A549 (cell line): Measurements from ENCODE around the gene GALNT3. TPM values are rescaled to one million over a fixed set of nuclear protein-coding genes. Genes with fewer than 3 reads are reported as not detected.

Source experiments
- ATAC-seq, 2 experiments: fragments of 200-7000 bp in 1 of 2; fragments of >200 bp in 1 of 2; cut with Nextera tagmentation in 1 of 2; cut with Tn5 transposase in 1 of 2; 3 replicates each; pipeline versions ENCODE4 v1.8.0 to v1.9.1; 2018 to 2020; ENCODE audit warnings: mild to moderate bottlenecking in 1 of 2, moderate library complexity in 1 of 2
- CTCF ChIA-PET: fragments of 300-600 bp; sonication (Branson Sonifier 250); formaldehyde crosslinking; extraction: SDS; loops from one replicate; lab custom pipeline; 2021; ENCODE audit warnings: antibody characterized with exemption, inconsistent platforms; lab: Yijun Ruan, JAX
- POLR2A ChIA-PET: fragments of 350-600 bp; formaldehyde crosslinking; extraction: SDS; loops from one replicate; lab custom pipeline; 2021; ENCODE audit warnings: antibody characterized with exemption, inconsistent platforms; lab: Yijun Ruan, JAX
- DNase-seq, 2 experiments: peaks; one replicate each; pipeline versions ENCODE4 v3.0.0 to v3.0.0-alpha.2; 2011 to 2016; ENCODE audit warnings: low read depth in 1 of 2, low spot score in 1 of 2
- FAIRE-seq: peaks from 2 replicates; lab custom pipeline; 2011; peaks lifted over from hg19 to GRCh38; lab: Jason Lieb, UNC
- H3K27ac ChIP-seq, 2 experiments: fragments of >200 bp; sonication (Bioruptor Twin); formaldehyde crosslinking; 3 replicates each; pipeline ENCODE4 v1.5.1; 2016 to 2017
- H3K4me1 ChIP-seq: fragments of >200 bp; sonication (Bioruptor Twin); formaldehyde crosslinking; 3 replicates; pipeline ENCODE4 v1.6.1; 2016
- H3K4me2 ChIP-seq: fragments of >200 bp; sonication (Bioruptor Twin); formaldehyde crosslinking; 3 replicates; pipeline ENCODE4 v1.6.1; 2016
- H3K4me3 ChIP-seq: fragments of >200 bp; sonication (Bioruptor Twin); formaldehyde crosslinking; 3 replicates; pipeline ENCODE4 v1.5.1; 2016
- H3K9me3 ChIP-seq: fragments of >200 bp; sonication (Bioruptor Twin); formaldehyde crosslinking; 3 replicates; pipeline ENCODE4 v1.6.1; 2016
- BCL3 ChIP-seq: fragments of >200 bp; sonication (Bioruptor Twin); formaldehyde crosslinking; IDR thresholded peaks from 3 replicates; pipeline ENCODE4 v1.6.1; 2016
- BHLHE40 ChIP-seq: IDR thresholded peaks from 2 replicates; pipeline ENCODE4 v1.6.1; 2012; ENCODE audit warnings: low read depth, low read length, inconsistent platforms
- CBX2 ChIP-seq: fragments of 200-600 bp; sonication (generic); IDR thresholded peaks from 2 replicates; pipeline ENCODE4 v1.6.1; 2016; ENCODE audit warnings: low read depth, mild to moderate bottlenecking, borderline replicate concordance
- CHD4 ChIP-seq: fragments of 200-600 bp; sonication (generic); IDR thresholded peaks from 2 replicates; pipeline ENCODE4 v1.6.1; 2016; ENCODE audit warnings: antibody characterized with exemption, mild to moderate bottlenecking, borderline replicate concordance
- E2F6 ChIP-seq: IDR thresholded peaks from 2 replicates; pipeline ENCODE4 v1.6.1; 2012; ENCODE audit warnings: low read depth, borderline replicate concordance
- EHMT2 ChIP-seq: fragments of 200-600 bp; sonication (generic); IDR thresholded peaks from 2 replicates; pipeline ENCODE4 v1.6.1; 2016; ENCODE audit warnings: antibody characterized with exemption, low read depth, mild to moderate bottlenecking, moderate library complexity
- ESRRA ChIP-seq: fragments of 150-350 bp; IDR thresholded peaks from 2 replicates; pipeline ENCODE4 v1.6.1; 2014; ENCODE audit warnings: mild to moderate bottlenecking, low read length, borderline replicate concordance
- FOSL2 ChIP-seq, 2 experiments: fragments of 450-650 bp in 1 of 2; fragments of >200 bp in 1 of 2; sonication (Bioruptor Twin) in 1 of 2; formaldehyde crosslinking; IDR thresholded peaks; 2 replicates each; pipeline versions ENCODE4 v1.5.0 to v1.6.1; 2016 to 2020; ENCODE audit warnings: mild to moderate bottlenecking in 1 of 2, moderate library complexity in 1 of 2
- HEYL ChIP-seq: fragments of 250-450 bp; sonication (Bioruptor Pico); IDR thresholded peaks from 2 replicates; pipeline ENCODE4 v1.8.0; 2021; ENCODE audit warnings: mild to moderate bottlenecking, moderate library complexity
- HOXA7 ChIP-seq: fragments of 250-450 bp; sonication (Bioruptor Pico); IDR thresholded peaks from 2 replicates; pipeline ENCODE4 v1.5.0; 2020; ENCODE audit warnings: mild to moderate bottlenecking, moderate library complexity
- HOXB5 ChIP-seq: fragments of 250-450 bp; sonication (Bioruptor Pico); IDR thresholded peaks from 2 replicates; pipeline ENCODE4 v1.5.0; 2020; ENCODE audit warnings: mild to moderate bottlenecking, moderate library complexity
- JUNB ChIP-seq: fragments of >200 bp; sonication (Bioruptor Twin); formaldehyde crosslinking; IDR thresholded peaks from 2 replicates; pipeline ENCODE4 v1.6.1; 2016
- MAFK ChIP-seq: fragments of 450-650 bp; IDR thresholded peaks from 2 replicates; pipeline ENCODE4 v1.6.1; 2014; ENCODE audit not compliant: partially characterized antibody
- MAZ ChIP-seq: fragments of 150-350 bp; IDR thresholded peaks from 2 replicates; pipeline ENCODE4 v1.6.1; 2014; ENCODE audit warnings: antibody characterized with exemption, low read depth, low read length, borderline replicate concordance
- MYC ChIP-seq: IDR thresholded peaks from 2 replicates; pipeline ENCODE4 v1.6.1; 2012; ENCODE audit warnings: mild to moderate bottlenecking, inconsistent platforms, low read length, improper control_type of control experiment, borderline replicate concordance
- NPAS2 ChIP-seq: fragments of 250-450 bp; sonication (Bioruptor Pico); IDR thresholded peaks from 2 replicates; pipeline ENCODE4 v1.8.0; 2022; ENCODE audit warnings: mild to moderate bottlenecking, moderate library complexity, borderline replicate concordance
- NR3C1 ChIP-seq: fragments of >200 bp; sonication (Bioruptor Twin); formaldehyde crosslinking; IDR thresholded peaks from 3 replicates; pipeline ENCODE4 v1.6.1; 2017
- PBX3 ChIP-seq: IDR thresholded peaks from 2 replicates; pipeline ENCODE4 v1.6.1; 2012
- RAD21 ChIP-seq, 2 experiments: fragments of >200 bp in 1 of 2; sonication (Bioruptor Twin) in 1 of 2; formaldehyde crosslinking in 1 of 2; IDR thresholded peaks in 1 of 2; conservative IDR thresholded peaks in 1 of 2; 2 replicates in 1 of 2; 3 replicates in 1 of 2; pipeline ENCODE4 v1.6.1; 2012 to 2018; ENCODE audit warnings: inconsistent platforms in 1 of 2
- RARB ChIP-seq: fragments of 250-450 bp; sonication (Bioruptor Pico); IDR thresholded peaks from 2 replicates; pipeline ENCODE4 v1.8.0; 2021; ENCODE audit warnings: mild to moderate bottlenecking, moderate library complexity
- RCOR1 ChIP-seq: fragments of 150-350 bp; IDR thresholded peaks from 2 replicates; pipeline ENCODE4 v1.6.1; 2014; ENCODE audit warnings: antibody characterized with exemption, low read length, low read depth
- REST ChIP-seq: fragments of 200-600 bp; sonication (generic); IDR thresholded peaks from 2 replicates; pipeline ENCODE4 v1.6.1; 2016; ENCODE audit warnings: antibody characterized with exemption, mild to moderate bottlenecking, moderate library complexity
- RFX5 ChIP-seq: fragments of 450-650 bp; IDR thresholded peaks from 2 replicates; pipeline ENCODE4 v1.7.1; 2014; ENCODE audit warnings: antibody characterized with exemption, mild to moderate bottlenecking, moderate library complexity
- RNF2 ChIP-seq: fragments of 200-600 bp; sonication (generic); IDR thresholded peaks from 2 replicates; pipeline ENCODE4 v1.6.1; 2016; ENCODE audit warnings: low read depth, mild to moderate bottlenecking, antibody characterized with exemption, moderate library complexity, borderline replicate concordance
- SREBF2 ChIP-seq: fragments of 450-650 bp; IDR thresholded peaks from 2 replicates; pipeline ENCODE4 v1.6.1; 2014; ENCODE audit warnings: mild to moderate bottlenecking, moderate library complexity
- USF2 ChIP-seq: fragments of 450-650 bp; IDR thresholded peaks from 2 replicates; pipeline ENCODE4 v1.6.1; 2014; ENCODE audit warnings: antibody characterized with exemption
- ZC3H11A ChIP-seq: fragments of 450-650 bp; IDR thresholded peaks from 2 replicates; pipeline ENCODE4 v1.6.1; 2014; ENCODE audit warnings: antibody characterized with exemption, mild to moderate bottlenecking
- ZNF302 ChIP-seq: fragments of 250-450 bp; sonication (Bioruptor Pico); IDR thresholded peaks from 2 replicates; pipeline ENCODE4 v1.9.0; 2021; ENCODE audit warnings: inconsistent platforms, mild to moderate bottlenecking, moderate library complexity
- ZSCAN20 ChIP-seq: fragments of 250-450 bp; sonication (Bioruptor Pico); IDR thresholded peaks from 2 replicates; pipeline ENCODE4 v1.8.0; 2022; ENCODE audit warnings: mild to moderate bottlenecking, moderate library complexity
- WGBS: methylation state at CpG from one replicate; pipeline ENCODE4 v1.1.6; 2017; ENCODE audit errors: missing lambda C conversion rate; 5-methylcytosine and 5-hydroxymethylcytosine counted together
- polyA plus RNA-seq, 4 experiments: library from polyadenylated mRNA; depleted of rRNA in 3 of 4; stranded (reverse); fragments of >200 nt; fragmentation: RNase III in 1 of 4; extraction: RNeasy Plus Mini Kit Qiagen cat#74134 plus additional on column Dnase treatment in 1 of 4; gene quantifications; 2 replicates in 3 of 4; 3 replicates in 1 of 4; pipeline ENCODE4 v1.2.3, GENCODE V29; 2011 to 2017

Gene GALNT3
- polyA plus RNA-seq, 2 of the 4 experiments (the other 2 are of a cell fraction), result 0.05 to 0.10 TPM

GRCh38 chr2:165701147-165701546 is 92.9 kb downstream of the GALNT3 start:
- POLR2A ChIA-PET, result no interaction called here
- CTCF ChIA-PET, result interaction anchor here (1.3 kb wide), 1 partner anchor 9 kb away, joined by 4 read pairs; no protein-coding TSS in a partner anchor
- Histone ChIP-seq H3K4me1 (no peaks in the 10 kb centered on the region), H3K4me3 (no peak overlapping the region), H3K27ac (no peak overlapping the region), H3K4me2 (no peak overlapping the region), H3K9me3 (no peaks in the 10 kb centered on the region)
- FAIRE-seq (no peak), DNase-seq (no peak), ATAC-seq (no peak)
- no peak for TF ChIP-seq RAD21 (conservative IDR thresholded peaks at IDR 0.05 in 1 of 2, IDR thresholded peaks at IDR 0.05 in 1 of 2)
- TF ChIP-seq SREBF2, result no peak
- no peak for TF ChIP-seq JUNB
- TF ChIP-seq CHD4, result no peak
- no peak for TF ChIP-seq HOXB5 (CRISPR knock-in tag)
- TF ChIP-seq MAZ, result no peak
- TF ChIP-seq ZC3H11A, result no peak
- TF ChIP-seq FOSL2 (IDR thresholded peaks at IDR 0.05), result no peak
- TF ChIP-seq FOSL2 (CRISPR knock-in tag; IDR thresholded peaks at IDR 0.05), result no peak
- TF ChIP-seq E2F6, result no peak
- no peak for TF ChIP-seq RFX5
- no peak for TF ChIP-seq ESRRA
- no peak for TF ChIP-seq ZNF302 (CRISPR knock-in tag)
- no peak for TF ChIP-seq BCL3
- no peak for TF ChIP-seq USF2
- TF ChIP-seq REST, result no peak
- no peak for TF ChIP-seq MYC
- TF ChIP-seq HOXA7, result no peak
- no peak for TF ChIP-seq RCOR1
- no peak for TF ChIP-seq RARB (CRISPR knock-in tag)
- no peak for TF ChIP-seq BHLHE40
- 21% methylated on average over 6 of the region's 6 CpGs for WGBS

- no peak for ATAC-seq
Measured at GRCh38 chr2:165700531-165700930, 93.5 kb downstream of the GALNT3 start.

More at GRCh38 chr2:165700531-165700930, 93.5 kb downstream of the GALNT3 start:
- H3K27ac ChIP-seq, result no peak overlapping the region
- H3K4me2 ChIP-seq, result no peak overlapping the region
- TF ChIP-seq RNF2 (no peak), RCOR1 (no peak), EHMT2 (no peak), NPAS2 (CRISPR knock-in tag) (no peak), CBX2 (no peak), CHD4 (no peak), HOXB5 (CRISPR knock-in tag) (no peak), ZSCAN20 (CRISPR knock-in tag) (no peak), NR3C1 (no peak), MAFK (no peak), USF2 (no peak), HEYL (CRISPR knock-in tag) (no peak), PBX3 (no peak), MYC (no peak)
- H3K4me3 ChIP-seq, result no peak overlapping the region
- no peaks in the 10 kb centered on the region for H3K4me1 ChIP-seq
- FAIRE-seq, result no peak
- POLR2A ChIA-PET, result no interaction called here
- no peak for DNase-seq
- CTCF ChIA-PET, result interaction anchor here (1.3 kb wide), 1 partner anchor 9 kb away, joined by 4 read pairs; no protein-coding TSS in a partner anchor
- WGBS, result 10% methylated on average over 5 of the region's 5 CpGs
- H3K9me3 ChIP-seq, result no peaks in the 10 kb centered on the region
